Right renal cortex interstitium (tissue), 3 donors: Measurements from ENCODE around the gene DAZ3. TPM values are rescaled to one million over a fixed set of nuclear protein-coding genes. Genes with fewer than 3 reads are reported as not detected.
"Not testable (repeated sequence)": the region's sequence is repeated elsewhere in the genome, so short reads cannot be mapped to it uniquely, and the experiment has no call there.

Source experiments
- DNase-seq, 3 donors: peaks; one replicate each; pipeline ENCODE4 v3.0.0-alpha.2; 2013; ENCODE audit warnings: low read depth in 3 of 3, low spot score in 2 of 3
- polyA plus RNA-seq, 3 donors: library from polyadenylated mRNA; unstranded; fragments of 120-200 nt; gene quantifications; one replicate each; pipeline ENCODE4 v1.2.1, GENCODE V29; 2013; ENCODE audit not compliant: insufficient read length in 3 of 3

Gene DAZ3, protein sequence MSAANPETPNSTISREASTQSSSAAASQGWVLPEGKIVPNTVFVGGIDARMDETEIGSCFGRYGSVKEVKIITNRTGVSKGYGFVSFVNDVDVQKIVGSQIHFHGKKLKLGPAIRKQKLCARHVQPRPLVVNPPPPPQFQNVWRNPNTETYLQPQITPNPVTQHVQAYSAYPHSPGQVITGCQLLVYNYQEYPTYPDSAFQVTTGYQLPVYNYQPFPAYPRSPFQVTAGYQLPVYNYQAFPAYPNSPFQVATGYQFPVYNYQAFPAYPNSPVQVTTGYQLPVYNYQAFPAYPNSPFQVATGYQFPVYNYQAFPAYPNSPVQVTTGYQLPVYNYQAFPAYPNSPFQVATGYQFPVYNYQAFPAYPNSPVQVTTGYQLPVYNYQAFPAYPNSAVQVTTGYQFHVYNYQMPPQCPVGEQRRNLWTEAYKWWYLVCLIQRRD
- not detected for polyA plus RNA-seq

DNA sequence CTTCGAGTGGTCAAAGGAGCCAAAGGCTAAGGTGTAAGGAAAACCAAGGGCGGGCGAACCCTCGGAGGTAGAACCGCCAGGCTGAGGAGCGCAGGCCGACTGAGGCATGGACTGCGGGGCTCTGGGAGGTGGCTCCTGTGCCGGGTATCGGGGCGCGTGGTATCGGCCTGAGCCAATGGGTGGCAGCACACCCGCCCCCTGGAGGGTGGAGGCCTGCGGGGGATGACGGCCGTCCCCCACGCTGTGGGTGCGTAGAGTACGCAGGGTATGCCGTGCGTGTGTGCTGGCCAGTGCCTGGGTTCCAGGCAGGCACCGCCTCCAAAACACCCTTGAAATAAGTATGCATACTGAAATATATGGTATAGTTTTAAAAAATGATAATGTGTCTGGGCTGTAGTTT, at the start of gene DAZ3:
Gene DAZ3 (minus strand): TSS at position 101 of the 400 bp plus-strand sequence. CDS start 208 bp downstream, outside the sequence.
- DNase-seq, result not testable (repeated sequence)

DNA sequence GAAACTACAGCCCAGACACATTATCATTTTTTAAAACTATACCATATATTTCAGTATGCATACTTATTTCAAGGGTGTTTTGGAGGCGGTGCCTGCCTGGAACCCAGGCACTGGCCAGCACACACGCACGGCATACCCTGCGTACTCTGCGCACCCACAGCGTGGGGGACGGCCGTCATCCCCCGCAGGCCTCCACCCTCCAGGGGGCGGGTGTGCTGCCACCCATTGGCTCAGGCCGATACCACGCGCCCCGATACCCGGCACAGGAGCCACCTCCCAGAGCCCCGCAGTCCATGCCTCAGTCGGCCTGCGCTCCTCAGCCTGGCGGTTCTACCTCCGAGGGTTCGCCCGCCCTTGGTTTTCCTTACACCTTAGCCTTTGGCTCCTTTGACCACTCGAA, 20.4 kb upstream of the DAZ3 start, which contains the start of gene DAZ4:
Gene DAZ4 (plus strand): TSS at position 301 of the 400 bp plus-strand sequence. CDS start 208 bp downstream, outside the sequence.
- not testable (repeated sequence) for DNase-seq

DNA sequence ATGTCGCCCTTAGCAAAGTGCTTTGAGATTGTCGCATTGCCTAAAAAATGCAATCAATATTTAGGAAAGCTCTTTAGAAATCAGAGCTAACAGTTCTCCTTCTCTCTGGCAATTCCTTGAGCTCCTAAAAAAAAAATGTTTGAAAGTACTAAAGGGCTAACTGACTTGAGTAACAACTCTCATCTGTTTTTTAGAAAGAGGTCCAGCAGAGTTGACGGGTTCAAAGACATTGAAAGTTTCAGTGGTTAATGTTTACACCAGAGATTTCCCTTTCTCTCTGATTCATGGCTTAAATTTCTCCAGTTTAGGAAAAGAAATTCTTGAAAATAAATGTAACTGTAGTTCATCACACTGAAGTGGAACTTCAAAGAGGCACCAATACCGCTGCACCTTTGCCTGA, 11.9 kb upstream of the DAZ3 start:
- not testable (repeated sequence) for DNase-seq

DNA sequence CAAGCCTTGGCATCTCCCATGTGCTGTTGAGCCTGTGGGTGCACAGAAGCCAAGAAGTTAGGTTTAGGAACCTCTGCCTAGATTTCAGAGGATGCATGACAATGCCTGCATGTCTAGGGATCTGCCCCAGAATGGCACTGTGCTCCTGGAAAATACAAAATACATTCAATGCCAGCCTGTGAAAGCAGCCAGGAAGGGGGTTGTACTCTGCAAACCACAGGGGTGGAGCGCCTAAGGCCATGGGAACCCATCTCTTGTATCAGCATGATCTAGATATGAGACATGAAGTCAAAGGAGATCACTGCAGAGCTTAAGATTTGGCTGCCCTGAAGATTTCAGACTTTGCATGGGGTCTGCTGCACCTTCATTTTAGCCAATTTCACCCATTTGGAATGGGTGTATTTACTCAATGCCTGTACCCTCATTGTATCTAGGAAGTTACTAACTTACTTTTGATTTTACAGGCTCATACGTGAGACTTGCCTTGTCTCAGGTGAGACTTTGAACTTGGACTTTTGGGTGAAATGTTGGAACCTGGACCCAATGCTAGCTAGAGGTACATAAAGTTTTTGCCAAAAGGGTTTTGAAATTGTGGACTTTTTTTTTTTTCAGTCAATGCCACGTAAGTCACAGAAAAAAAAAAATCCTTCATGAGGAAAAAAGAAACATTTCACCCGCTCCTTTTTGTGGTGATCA, 11.1 kb upstream of the DAZ3 start:
- not testable (repeated sequence) for DNase-seq

DNA sequence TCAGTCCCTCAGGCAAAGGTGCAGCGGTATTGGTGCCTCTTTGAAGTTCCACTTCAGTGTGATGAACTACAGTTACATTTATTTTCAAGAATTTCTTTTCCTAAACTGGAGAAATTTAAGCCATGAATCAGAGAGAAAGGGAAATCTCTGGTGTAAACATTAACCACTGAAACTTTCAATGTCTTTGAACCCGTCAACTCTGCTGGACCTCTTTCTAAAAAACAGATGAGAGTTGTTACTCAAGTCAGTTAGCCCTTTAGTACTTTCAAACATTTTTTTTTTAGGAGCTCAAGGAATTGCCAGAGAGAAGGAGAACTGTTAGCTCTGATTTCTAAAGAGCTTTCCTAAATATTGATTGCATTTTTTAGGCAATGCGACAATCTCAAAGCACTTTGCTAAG, 8.6 kb upstream of the DAZ3 start:
- not testable (repeated sequence) for DNase-seq

Other genes with a start within 250 kb of the DAZ3 start
- gene BPY2B, start 195.4 kb downstream of the DAZ3 start, polyA plus RNA-seq, result not detected
- not detected for gene DAZ4, start 20.5 kb upstream of the DAZ3 start, polyA plus RNA-seq
- gene BPY2C, start 238.7 kb upstream of the DAZ3 start, polyA plus RNA-seq, result not detected